Measurements from ENCODE around the gene MPRIP. TPM values are rescaled to one million over a fixed set of nuclear protein-coding genes. Genes with fewer than 3 reads are reported as not detected.
"Not testable (repeated sequence)": the region's sequence is repeated elsewhere in the genome, so short reads cannot be mapped to it uniquely, and the experiment has no call there.

The MPRIP gene
- total RNA-seq, 1 donor from 2014 or later: 392 TPM

DNA sequence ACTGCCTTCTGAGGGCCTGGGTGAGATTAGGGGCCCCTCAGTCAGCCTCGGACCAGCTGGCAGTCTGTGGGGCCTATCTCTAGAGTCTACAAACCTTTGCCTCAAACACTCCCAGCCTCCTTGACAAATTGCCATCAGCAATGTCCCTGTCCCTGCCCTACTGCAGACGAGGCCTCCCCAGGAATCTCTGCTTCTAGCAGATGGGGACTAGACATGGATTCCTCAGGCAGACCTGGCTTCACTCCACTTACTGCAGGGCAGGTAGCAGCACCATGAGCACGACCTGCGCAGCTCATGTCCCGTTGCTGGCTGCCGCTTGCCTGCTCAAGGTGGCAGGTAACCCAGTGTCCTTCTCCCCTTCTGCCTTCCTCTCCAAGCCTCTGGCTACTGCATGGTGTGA is 114.8 kb downstream of the MPRIP start:
- Mint-ChIP-seq H3K9me3 (ENCODE audit: unreplicated experiment) (no peaks in the 10 kb centered on the region), H3K27ac (ENCODE audit: unreplicated experiment) (peak overlapping the region; percentile 42), H3K36me3 (ENCODE audit: low read depth, unreplicated experiment) (peaks cover 47% of the 10 kb centered on the region), H3K27me3 (ENCODE audit: unreplicated experiment) (peaks cover 12% of the 10 kb centered on the region), H3K4me1 (ENCODE audit: unreplicated experiment) (peaks cover 14% of the 10 kb centered on the region), H3K4me3 (ENCODE audit: unreplicated experiment) (no peak overlapping the region)
- DNase-seq (ENCODE audit: low spot score): no peak
- TF ChIP-seq, protein P1, sequence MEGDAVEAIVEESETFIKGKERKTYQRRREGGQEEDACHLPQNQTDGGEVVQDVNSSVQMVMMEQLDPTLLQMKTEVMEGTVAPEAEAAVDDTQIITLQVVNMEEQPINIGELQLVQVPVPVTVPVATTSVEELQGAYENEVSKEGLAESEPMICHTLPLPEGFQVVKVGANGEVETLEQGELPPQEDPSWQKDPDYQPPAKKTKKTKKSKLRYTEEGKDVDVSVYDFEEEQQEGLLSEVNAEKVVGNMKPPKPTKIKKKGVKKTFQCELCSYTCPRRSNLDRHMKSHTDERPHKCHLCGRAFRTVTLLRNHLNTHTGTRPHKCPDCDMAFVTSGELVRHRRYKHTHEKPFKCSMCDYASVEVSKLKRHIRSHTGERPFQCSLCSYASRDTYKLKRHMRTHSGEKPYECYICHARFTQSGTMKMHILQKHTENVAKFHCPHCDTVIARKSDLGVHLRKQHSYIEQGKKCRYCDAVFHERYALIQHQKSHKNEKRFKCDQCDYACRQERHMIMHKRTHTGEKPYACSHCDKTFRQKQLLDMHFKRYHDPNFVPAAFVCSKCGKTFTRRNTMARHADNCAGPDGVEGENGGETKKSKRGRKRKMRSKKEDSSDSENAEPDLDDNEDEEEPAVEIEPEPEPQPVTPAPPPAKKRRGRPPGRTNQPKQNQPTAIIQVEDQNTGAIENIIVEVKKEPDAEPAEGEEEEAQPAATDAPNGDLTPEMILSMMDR (IDR thresholded peaks at IDR 0.05; ENCODE audit: unreplicated experiment): no peak

DNA sequence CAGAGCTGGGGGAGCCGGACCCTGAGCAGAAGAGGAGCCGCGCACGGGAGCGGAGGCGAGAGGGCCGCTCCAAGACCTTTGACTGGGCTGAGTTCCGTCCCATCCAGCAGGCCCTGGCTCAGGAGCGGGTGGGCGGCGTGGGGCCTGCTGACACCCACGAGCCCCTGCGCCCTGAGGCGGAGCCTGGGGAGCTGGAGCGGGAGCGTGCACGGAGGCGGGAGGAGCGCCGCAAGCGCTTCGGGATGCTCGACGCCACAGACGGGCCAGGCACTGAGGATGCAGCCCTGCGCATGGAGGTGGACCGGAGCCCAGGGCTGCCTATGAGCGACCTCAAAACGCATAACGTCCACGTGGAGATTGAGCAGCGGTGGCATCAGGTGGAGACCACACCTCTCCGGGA is 116.2 kb downstream of the MPRIP start:
- H3K27ac Mint-ChIP-seq (ENCODE audit: unreplicated experiment); H3K9me3 Mint-ChIP-seq (ENCODE audit: unreplicated experiment); H3K4me3 Mint-ChIP-seq (ENCODE audit: unreplicated experiment); DNase-seq (ENCODE audit: low spot score): not testable (repeated sequence)
- Mint-ChIP-seq H3K4me1 (ENCODE audit: unreplicated experiment) (peaks cover 20% of the 10 kb centered on the region), H3K36me3 (ENCODE audit: low read depth, unreplicated experiment) (peaks cover 39% of the 10 kb centered on the region), H3K27me3 (ENCODE audit: unreplicated experiment) (peaks cover 10% of the 10 kb centered on the region)

DNA sequence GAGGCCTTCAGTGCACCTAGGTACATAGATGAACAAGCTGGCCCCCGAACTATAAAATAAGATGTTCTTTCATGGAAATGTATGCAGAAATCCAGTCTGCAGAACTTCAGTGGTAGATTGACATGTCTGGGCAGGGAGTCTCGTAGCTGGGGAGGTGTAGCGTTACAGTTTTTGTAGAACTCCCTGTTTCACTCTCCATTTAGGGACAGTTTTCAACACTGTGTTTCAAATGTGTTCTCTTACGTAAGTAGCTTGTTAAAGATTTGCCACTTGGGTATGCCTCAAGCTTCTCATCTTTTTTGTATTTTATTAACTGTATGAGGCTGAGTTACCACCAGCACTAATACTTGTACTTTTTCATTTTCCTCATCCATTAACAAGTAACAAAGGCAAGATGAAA is 117.3 kb downstream of the MPRIP start:
- peak overlapping the region; percentile 22 for H3K27ac Mint-ChIP-seq (ENCODE audit: unreplicated experiment)
- peak overlapping the region; percentile 29 for H3K4me3 Mint-ChIP-seq (ENCODE audit: unreplicated experiment)
- H3K4me1 Mint-ChIP-seq (ENCODE audit: unreplicated experiment): peaks cover 14% of the 10 kb centered on the region
- TF ChIP-seq, protein P1 (IDR thresholded peaks at IDR 0.05; ENCODE audit: unreplicated experiment): no peak
- H3K9me3 Mint-ChIP-seq (ENCODE audit: unreplicated experiment): no peaks in the 10 kb centered on the region
- peaks cover 36% of the 10 kb centered on the region for H3K36me3 Mint-ChIP-seq (ENCODE audit: low read depth, unreplicated experiment)
- peaks cover 11% of the 10 kb centered on the region for H3K27me3 Mint-ChIP-seq (ENCODE audit: unreplicated experiment)
- DNase-seq (ENCODE audit: low spot score): no peak

DNA sequence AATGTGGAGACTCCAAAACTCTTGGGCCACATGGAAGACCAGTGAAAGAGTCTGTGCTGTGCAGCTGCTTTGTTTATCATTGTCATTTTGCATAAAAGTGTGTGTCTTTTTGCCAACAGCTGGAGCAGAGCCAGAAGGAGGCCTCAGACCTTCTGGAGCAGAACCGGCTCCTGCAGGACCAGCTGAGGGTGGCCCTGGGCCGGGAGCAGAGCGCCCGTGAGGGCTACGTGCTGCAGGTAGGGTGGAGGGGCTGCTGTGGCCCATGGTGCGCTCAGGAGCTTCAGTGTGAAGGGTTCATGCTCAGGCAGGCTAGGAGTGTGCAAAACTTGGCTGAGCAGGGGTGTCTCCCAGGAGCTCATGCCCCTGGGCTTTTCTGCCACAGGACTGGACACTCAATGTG is 118.9 kb downstream of the MPRIP start:
- H3K27me3 Mint-ChIP-seq (ENCODE audit: unreplicated experiment): peaks cover 15% of the 10 kb centered on the region
- peaks cover 40% of the 10 kb centered on the region for H3K36me3 Mint-ChIP-seq (ENCODE audit: low read depth, unreplicated experiment)
- H3K4me1 Mint-ChIP-seq (ENCODE audit: unreplicated experiment): peaks cover 12% of the 10 kb centered on the region
- H3K27ac Mint-ChIP-seq (ENCODE audit: unreplicated experiment): no peak overlapping the region
- no peak for DNase-seq (ENCODE audit: low spot score)
- no peak overlapping the region for H3K4me3 Mint-ChIP-seq (ENCODE audit: unreplicated experiment)
- TF ChIP-seq, protein P1 (IDR thresholded peaks at IDR 0.05; ENCODE audit: unreplicated experiment): no peak
- H3K9me3 Mint-ChIP-seq (ENCODE audit: unreplicated experiment): no peaks in the 10 kb centered on the region

DNA sequence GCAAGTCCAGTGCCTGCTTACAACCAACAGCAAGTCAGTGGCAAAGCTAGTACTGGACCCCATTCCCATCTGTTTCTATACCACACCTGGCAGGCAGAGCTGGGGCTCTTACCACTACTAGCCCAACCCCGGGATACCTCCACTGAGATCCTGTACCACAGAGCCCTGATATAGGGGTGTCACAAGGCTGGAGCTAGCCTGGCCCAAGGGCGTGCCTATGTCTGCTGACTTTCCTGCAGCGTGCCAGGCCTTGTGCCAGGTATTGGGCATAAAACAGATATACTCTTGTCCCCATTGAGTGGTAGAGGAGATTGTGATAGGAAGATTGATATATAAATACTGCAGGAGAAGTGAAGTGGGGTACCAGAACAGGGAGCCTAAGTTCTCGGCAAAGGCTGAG is 119.5 kb downstream of the MPRIP start:
- Mint-ChIP-seq H3K27me3 (ENCODE audit: unreplicated experiment) (peaks cover 11% of the 10 kb centered on the region), H3K36me3 (ENCODE audit: low read depth, unreplicated experiment) (peaks cover 43% of the 10 kb centered on the region)

More for the DNA sequence above, 119.5 kb downstream of the MPRIP start:
- TF ChIP-seq, protein P1 (IDR thresholded peaks at IDR 0.05; ENCODE audit: unreplicated experiment): no peak
- Mint-ChIP-seq H3K9me3 (ENCODE audit: unreplicated experiment) (no peaks in the 10 kb centered on the region), H3K4me3 (ENCODE audit: unreplicated experiment) (no peak overlapping the region), H3K27ac (ENCODE audit: unreplicated experiment) (no peak overlapping the region), H3K4me1 (ENCODE audit: unreplicated experiment) (peaks cover 12% of the 10 kb centered on the region)
- DNase-seq (ENCODE audit: low spot score): no peak
